Right lung (tissue), 10 donors: ENCODE data around the gene REELD1. TPM values are rescaled to one million over a fixed set of nuclear protein-coding genes. Genes with fewer than 3 reads are reported as not detected.

Experiments
- DNase-seq, 2 donors: peaks; one replicate each; pipeline ENCODE4 v3.0.0-alpha.2; 2013
- long read RNA-seq, 8 donors: transcript quantifications; one replicate each; lab custom pipeline, GENCODE V29; 2026
- polyA plus RNA-seq, 5 donors: library from polyadenylated mRNA; unstranded; fragments of 120-200 nt; gene quantifications; one replicate each; pipeline versions ENCODE4 v1.2.1 to v1.2.3, GENCODE V29; 2013; ENCODE audit warnings: inconsistent platforms in 1 of 5, low replicate concordance in 1 of 5; ENCODE audit not compliant: insufficient read length in 5 of 5, insufficient read depth in 1 of 5

Gene REELD1
- under 1 TPM; 0.23 to 0.46 (median 0.34) TPM for polyA plus RNA-seq
- long read RNA-seq, donor 1, result 0 reads
- long read RNA-seq, donor 2, result 0 reads
- long read RNA-seq, donor 3, result 0 reads
- long read RNA-seq, donor 4, result 0 reads
- long read RNA-seq, donor 5, result 0 reads
- long read RNA-seq, donor 6, result 0 reads
- long read RNA-seq, donor 7, result 0 reads
- long read RNA-seq, donor 8, result 0 reads

GRCh38 chr4:146214238-146214637 is at the start of gene REELD1:
TSS of gene REELD1 (plus strand) at chr4:146214538. CDS start at chr4:146216953, 2,415 bp downstream.
- no peak for DNase-seq

GRCh38 chr4:146165221-146165620 is 49.1 kb upstream of the REELD1 start:
- no peak for DNase-seq

- DNase-seq, result no peak
Observed at GRCh38 chr4:146165840-146166239, 48.5 kb upstream of the REELD1 start.

GRCh38 chr4:146170149-146170548 is 44.2 kb upstream of the REELD1 start:
- DNase-seq, result no peak

- DNase-seq, result peak; percentile 84 to 85
Observed at GRCh38 chr4:146175541-146176453, 38.5 kb upstream of the REELD1 start, which contains the start of gene LSM6. TSS of gene LSM6 (plus strand) at chr4:146175718. CDS start at chr4:146182922, 7,204 bp downstream.

GRCh38 chr4:146176891-146177290 is 37.4 kb upstream of the REELD1 start:
- no peak for DNase-seq

GRCh38 chr4:146178126-146178525 is 36.2 kb upstream of the REELD1 start:
- no peak for DNase-seq

GRCh38 chr4:146179784-146180370 is 34.5 kb upstream of the REELD1 start:
- no peak for DNase-seq

- no peak for DNase-seq
Observed at GRCh38 chr4:146182443-146182842, 31.9 kb upstream of the REELD1 start.

- DNase-seq, result no peak
Observed at GRCh38 chr4:146183209-146183608, 31.1 kb upstream of the REELD1 start.

- DNase-seq, result no peak
Observed at GRCh38 chr4:146186041-146186440, 28.3 kb upstream of the REELD1 start.

GRCh38 chr4:146186596-146186995 is 27.7 kb upstream of the REELD1 start:
- no peak for DNase-seq

GRCh38 chr4:146190456-146190855 is 23.9 kb upstream of the REELD1 start:
- no peak for DNase-seq

- DNase-seq, result peak; percentile 32 to 42
Observed at GRCh38 chr4:146191766-146192458, 22.4 kb upstream of the REELD1 start.

- no peak for DNase-seq
Observed at GRCh38 chr4:146193628-146194027, 20.7 kb upstream of the REELD1 start.

- DNase-seq, result no peak
Observed at GRCh38 chr4:146194212-146194611, 20.1 kb upstream of the REELD1 start.

GRCh38 chr4:146202665-146203064 is 11.7 kb upstream of the REELD1 start:
- DNase-seq, result no peak

GRCh38 chr4:146207410-146207809 is 6.9 kb upstream of the REELD1 start:
- DNase-seq, result no peak

- no peak for DNase-seq
Observed at GRCh38 chr4:146210890-146211289, 3.4 kb upstream of the REELD1 start.

- no peak for DNase-seq
Observed at GRCh38 chr4:146211440-146211839, 2.9 kb upstream of the REELD1 start.

GRCh38 chr4:146212781-146213180 is 1.6 kb upstream of the REELD1 start:
- DNase-seq, result no peak

- DNase-seq, result no peak
Observed at GRCh38 chr4:146222313-146222712, 8.0 kb downstream of the REELD1 start.
